Measurements from ENCODE around the gene TMEM52.

Gene TMEM52

GRCh38 chr1:1872329-1872994, 46.6 kb downstream of the TMEM52 start:
- DNase-seq (ENCODE audit: low read depth) = no peak

DNA sequence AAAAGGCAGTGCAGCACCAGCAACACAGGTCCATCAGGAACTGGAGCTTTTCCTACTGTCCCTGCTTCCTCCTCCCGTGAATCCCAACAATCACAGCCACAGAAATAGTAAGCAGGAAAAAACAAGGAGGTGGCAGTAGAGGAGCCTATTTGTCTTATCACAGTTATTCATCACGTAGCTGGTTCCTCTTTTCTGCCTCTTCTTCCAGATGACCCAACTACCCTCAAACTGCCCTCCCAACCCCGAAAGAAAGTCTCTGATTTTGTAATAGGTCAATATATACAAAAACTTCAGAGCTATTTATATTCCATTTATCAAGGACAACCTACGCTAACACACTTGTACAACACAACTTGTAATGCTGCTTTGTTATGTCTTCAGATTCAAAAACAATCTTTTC, 49.6 kb downstream of the TMEM52 start:
- no peak for DNase-seq (ENCODE audit: low read depth)

All from fibroblast of gingiva (primary cell).